ENCODE measurements around the gene SAAL1.

- TF ChIP-seq CTCF (conservative IDR thresholded peaks at IDR 0.05 in 1 of 2, IDR thresholded peaks at IDR 0.05 in 1 of 2; ENCODE audit: low read depth in 1 of 2, low read length in 2 of 2) (no peak), EZH2 (IDR thresholded peaks at IDR 0.05; ENCODE audit: low read length, missing control alignments) (no peak)
Measured at GRCh38 chr11:18093959-18094358, 11.9 kb downstream of the SAAL1 start.

Data from fibroblast of lung (primary cell).